Right hindlimb (tissue), 1 donor: ENCODE results near the gene FGD2.
"Not testable (repeated sequence)": the region's sequence is repeated elsewhere in the genome, so short reads cannot be mapped to it uniquely, and the experiment has no call there.

Experiments
- DNase-seq: peaks from one replicate; pipeline ENCODE4 v3.0.0-alpha.2; 2018

FGD2 gene

GRCh38 chr6:37047689-37048402 lies 42.4 kb downstream of the FGD2 start:
- DNase-seq, result no peak

GRCh38 chr6:37048403-37048850 lies 43.0 kb downstream of the FGD2 start:
- DNase-seq, result no peak

GRCh38 chr6:37048851-37049757 lies 43.6 kb downstream of the FGD2 start:
- peak; percentile 62 for DNase-seq

GRCh38 chr6:37049758-37050044 lies 44.2 kb downstream of the FGD2 start:
- DNase-seq, result no peak

GRCh38 chr6:37050045-37050853 lies 44.8 kb downstream of the FGD2 start:
- DNase-seq, result no peak

GRCh38 chr6:37050854-37051137 lies 45.3 kb downstream of the FGD2 start:
- no peak for DNase-seq

GRCh38 chr6:37051138-37052026 lies 45.9 kb downstream of the FGD2 start:
- peak; percentile 90 for DNase-seq

GRCh38 chr6:37052027-37052628 lies 46.7 kb downstream of the FGD2 start:
- DNase-seq, result no peak

- no peak for DNase-seq
Observed at GRCh38 chr6:37053683-37054082, 48.2 kb downstream of the FGD2 start.

- no peak for DNase-seq
Observed at GRCh38 chr6:37054171-37054570, 48.7 kb downstream of the FGD2 start.

- no peak for DNase-seq
Observed at GRCh38 chr6:37054580-37054979, 49.1 kb downstream of the FGD2 start.

GRCh38 chr6:37056112-37056403 lies 50.6 kb downstream of the FGD2 start:
- DNase-seq, result no peak

- no peak for DNase-seq
Observed at GRCh38 chr6:37056439-37057127, 51.1 kb downstream of the FGD2 start.

- DNase-seq, result no peak
Observed at GRCh38 chr6:37057128-37057471, 51.6 kb downstream of the FGD2 start.

GRCh38 chr6:37057678-37058077 lies 52.2 kb downstream of the FGD2 start:
- DNase-seq, result no peak

GRCh38 chr6:37058084-37058586 lies 52.7 kb downstream of the FGD2 start:
- no peak for DNase-seq

GRCh38 chr6:37058984-37059343 lies 53.5 kb downstream of the FGD2 start:
- not testable (repeated sequence) for DNase-seq

GRCh38 chr6:37059344-37060194 lies 54.1 kb downstream of the FGD2 start:
- DNase-seq, result peak; percentile 73

- DNase-seq, result no peak
Observed at GRCh38 chr6:37060195-37060559, 54.7 kb downstream of the FGD2 start.

- no peak for DNase-seq
Observed at GRCh38 chr6:37061157-37061804, 55.8 kb downstream of the FGD2 start.
